Immature natural killer cell (primary cell): Measurements from ENCODE around the gene ZBTB49. TPM values are rescaled to one million over a fixed set of nuclear protein-coding genes. Genes with fewer than 3 reads are reported as not detected.
A peak's percentile ranks its signal among the peaks of the same experiment; 100 is the strongest.
"Not testable (repeated sequence)": the region's sequence is repeated elsewhere in the genome, so short reads cannot be mapped to it uniquely, and the experiment has no call there.

Experiments
- DNase-seq, 3 donors: peaks; one replicate each; pipeline ENCODE4 v3.0.0; 2022; ENCODE audit warnings: mixed read lengths in 1 of 3
- H3K27ac Mint-ChIP-seq, 6 donors: one replicate each; pipeline ENCODE4 v1.8.0; 2020; ENCODE audit warnings: mixed read lengths in 6 of 6, mild to moderate bottlenecking in 5 of 6, inconsistent platforms in 4 of 6, moderate library complexity in 3 of 6
- H3K27me3 Mint-ChIP-seq, 3 donors: one replicate each; pipeline ENCODE4 v1.8.0; 2020 to 2021; ENCODE audit warnings: low read depth in 3 of 3, mild to moderate bottlenecking in 3 of 3, mixed read lengths in 3 of 3, moderate library complexity in 3 of 3, inconsistent platforms in 1 of 3
- H3K36me3 Mint-ChIP-seq, 3 donors: one replicate each; pipeline ENCODE4 v1.8.0; 2020; ENCODE audit warnings: mixed read lengths in 3 of 3, inconsistent platforms in 2 of 3, mild to moderate bottlenecking in 2 of 3
- H3K4me1 Mint-ChIP-seq, 2 donors: one replicate each; pipeline ENCODE4 v1.8.0; 2020; ENCODE audit warnings: inconsistent platforms in 2 of 2, mild to moderate bottlenecking in 2 of 2, mixed read lengths in 2 of 2, moderate library complexity in 1 of 2
- H3K4me3 Mint-ChIP-seq, 5 donors: one replicate each; pipeline ENCODE4 v1.8.0; 2020; ENCODE audit warnings: mild to moderate bottlenecking in 5 of 5, mixed read lengths in 5 of 5, inconsistent platforms in 3 of 5, moderate library complexity in 3 of 5
- H3K9me3 Mint-ChIP-seq, 6 donors: one replicate each; pipeline ENCODE4 v1.8.0; 2020; ENCODE audit warnings: mild to moderate bottlenecking in 6 of 6, mixed read lengths in 6 of 6, inconsistent platforms in 4 of 6, moderate library complexity in 3 of 6
- polyA plus RNA-seq, 3 donors: library from polyadenylated mRNA; unstranded; fragments of 300-500 nt; fragmentation: Illumina TruSeq; gene quantifications; one replicate each; pipeline ENCODE4 v1.2.3, GENCODE V29; 2021

Gene ZBTB49
- polyA plus RNA-seq: 1 to 10 TPM; 3.2 to 6.9 (median 4.6) TPM

- Mint-ChIP-seq H3K4me1 (peaks cover 58 to 78% of the 10 kb centered on the region in 2 donors), H3K27me3 (peaks cover 5 to 10% (median 6%) of the 10 kb centered on the region in 3 donors), H3K4me3 (peak within 1 kb of the TSS; percentile 94 to 98 (median 96))
These were observed at the start of gene ZBTB49, which contains the start of gene LYAR for GRCh38 chr4:4289941-4290850. Gene ZBTB49, plus strand, starts transcription at chr4:4290251. Its CDS starts 9,695 bp downstream, at chr4:4299946. Gene LYAR, minus strand, starts transcription at chr4:4290154. Its CDS starts 6,412 bp downstream, at chr4:4283742.

GRCh38 chr4:4245172-4245571 is 44.9 kb upstream of the ZBTB49 start:
- H3K27ac Mint-ChIP-seq: no peak overlapping the region
- H3K9me3 Mint-ChIP-seq: no peaks in the 10 kb centered on the region
- peaks cover 31 to 38% of the 10 kb centered on the region in 2 donors for H3K4me1 Mint-ChIP-seq
- peaks cover 2 to 11% (median 4%) of the 10 kb centered on the region in 3 donors for H3K27me3 Mint-ChIP-seq
- H3K36me3 Mint-ChIP-seq: peaks cover 13 to 30% (median 23%) of the 10 kb centered on the region in 3 donors
- no peak overlapping the region for H3K4me3 Mint-ChIP-seq
- DNase-seq: no peak

More at GRCh38 chr4:4289941-4290850, at the start of gene ZBTB49, which contains the start of gene LYAR:
- Mint-ChIP-seq H3K36me3 (peaks cover 13 to 18% (median 16%) of the 10 kb centered on the region in 3 donors), H3K27ac (peak within 1 kb of the TSS; percentile 83 to 96 (median 94)), H3K9me3 (no peaks in the 10 kb centered on the region)
- DNase-seq: peak; percentile 97 to 98 (median 98)

GRCh38 chr4:4247696-4248028 is 42.4 kb upstream of the ZBTB49 start:
- peaks cover 29 to 38% of the 10 kb centered on the region in 2 donors for H3K4me1 Mint-ChIP-seq
- H3K36me3 Mint-ChIP-seq: peaks cover 7 to 16% (median 14%) of the 10 kb centered on the region in 3 donors
- peak overlapping the region; percentile 93 to 99 (median 96) for H3K4me3 Mint-ChIP-seq
- H3K9me3 Mint-ChIP-seq: no peaks in the 10 kb centered on the region
- H3K27me3 Mint-ChIP-seq: peaks cover 4 to 11% (median 5%) of the 10 kb centered on the region in 3 donors
- no peak for DNase-seq
- peak overlapping the region; percentile 97 to 99 (median 98) for H3K27ac Mint-ChIP-seq

GRCh38 chr4:4248029-4248884 is 41.8 kb upstream of the ZBTB49 start, which contains the start of gene TMEM128:
Gene TMEM128, minus strand, starts transcription at chr4:4248223. Its CDS starts 21 bp downstream, at chr4:4248202.
- Mint-ChIP-seq H3K4me3 (peak within 1 kb of the TSS; percentile 93 to 99 (median 96)), H3K4me1 (peaks cover 29 to 38% of the 10 kb centered on the region in 2 donors), H3K27me3 (peaks cover 4 to 11% (median 5%) of the 10 kb centered on the region in 3 donors), H3K27ac (peak within 1 kb of the TSS; percentile 97 to 99 (median 98)), H3K9me3 (no peaks in the 10 kb centered on the region), H3K36me3 (peaks cover 6 to 15% (median 13%) of the 10 kb centered on the region in 3 donors)
- peak; percentile 89 to 92 (median 90) for DNase-seq

GRCh38 chr4:4248885-4249203 is 41.2 kb upstream of the ZBTB49 start:
- Mint-ChIP-seq H3K27me3 (peaks cover 4 to 11% (median 5%) of the 10 kb centered on the region in 3 donors), H3K9me3 (no peaks in the 10 kb centered on the region), H3K36me3 (peaks cover under 1 to 9% (median 8%) of the 10 kb centered on the region in 3 donors), H3K4me3 (peak overlapping the region; percentile 93 to 99 (median 96)), H3K27ac (peak overlapping the region; percentile 97 to 99 (median 98)), H3K4me1 (peaks cover 26 to 32% of the 10 kb centered on the region in 2 donors)
- no peak for DNase-seq

- not testable (repeated sequence) for H3K36me3 Mint-ChIP-seq
- H3K27ac Mint-ChIP-seq: peak overlapping the region; percentile 97 to 99 (median 98)
These were observed 40.7 kb upstream of the ZBTB49 start for GRCh38 chr4:4249342-4249741.

GRCh38 chr4:4249866-4250265 is 40.2 kb upstream of the ZBTB49 start:
- peaks cover 5 to 11% (median 6%) of the 10 kb centered on the region in 3 donors for H3K27me3 Mint-ChIP-seq

More at GRCh38 chr4:4249342-4249741, 40.7 kb upstream of the ZBTB49 start:
- Mint-ChIP-seq H3K27me3 (peaks cover 5 to 11% (median 6%) of the 10 kb centered on the region in 3 donors), H3K4me1 (peaks cover 26 to 31% of the 10 kb centered on the region in 2 donors), H3K4me3 (peak overlapping the region in 4 of 5 donors; percentile 27 to 96 (median 81))
- H3K9me3 Mint-ChIP-seq, DNase-seq: not testable (repeated sequence)

GRCh38 chr4:4254199-4254598 is 35.9 kb upstream of the ZBTB49 start:
- peaks cover under 1 to 2% of the 10 kb centered on the region in 2 donors for H3K4me1 Mint-ChIP-seq
- H3K4me3 Mint-ChIP-seq: no peak overlapping the region
- H3K27ac Mint-ChIP-seq: no peak overlapping the region
- no peaks in the 10 kb centered on the region for H3K36me3 Mint-ChIP-seq
- H3K9me3 Mint-ChIP-seq: peaks cover 0 to 2% (median 0%) of the 10 kb centered on the region in 6 donors
- DNase-seq: no peak
- H3K27me3 Mint-ChIP-seq: peaks cover 0 to 8% (median 5%) of the 10 kb centered on the region in 3 donors

More at GRCh38 chr4:4249866-4250265, 40.2 kb upstream of the ZBTB49 start:
- peaks cover 0 to 7% (median 5%) of the 10 kb centered on the region in 3 donors for H3K36me3 Mint-ChIP-seq
- H3K4me1 Mint-ChIP-seq: peaks cover 26 to 31% of the 10 kb centered on the region in 2 donors
- DNase-seq: no peak
- peak overlapping the region; percentile 5 to 57 (median 48) for H3K4me3 Mint-ChIP-seq
- peak overlapping the region in 5 of 6 donors; percentile 2 to 76 (median 73) for H3K27ac Mint-ChIP-seq
- H3K9me3 Mint-ChIP-seq: no peaks in the 10 kb centered on the region

- peaks cover 0 to 2% (median 0%) of the 10 kb centered on the region in 6 donors for H3K9me3 Mint-ChIP-seq
- H3K27me3 Mint-ChIP-seq: peaks cover 0 to 8% (median 5%) of the 10 kb centered on the region in 3 donors
- no peak overlapping the region for H3K4me3 Mint-ChIP-seq
These were observed 35.4 kb upstream of the ZBTB49 start for GRCh38 chr4:4254666-4255065.

GRCh38 chr4:4256799-4257198 is 33.3 kb upstream of the ZBTB49 start:
- no peak overlapping the region for H3K4me3 Mint-ChIP-seq
- H3K27ac Mint-ChIP-seq: no peak overlapping the region
- H3K36me3 Mint-ChIP-seq: no peaks in the 10 kb centered on the region
- peaks cover 0 to 2% (median 0%) of the 10 kb centered on the region in 6 donors for H3K9me3 Mint-ChIP-seq
- peaks cover 13 to 15% of the 10 kb centered on the region in 2 donors for H3K4me1 Mint-ChIP-seq
- H3K27me3 Mint-ChIP-seq: peaks cover 0 to 5% (median 5%) of the 10 kb centered on the region in 3 donors
- DNase-seq: no peak

More at GRCh38 chr4:4254666-4255065, 35.4 kb upstream of the ZBTB49 start:
- Mint-ChIP-seq H3K27ac (no peak overlapping the region), H3K4me1 (no peaks in the 10 kb centered on the region), H3K36me3 (no peaks in the 10 kb centered on the region)
- no peak for DNase-seq

- H3K27me3 Mint-ChIP-seq, DNase-seq, H3K27ac Mint-ChIP-seq, H3K36me3 Mint-ChIP-seq, H3K9me3 Mint-ChIP-seq, H3K4me3 Mint-ChIP-seq: not testable (repeated sequence)
- H3K4me1 Mint-ChIP-seq: peaks cover 13 to 19% of the 10 kb centered on the region in 2 donors
These were observed 32.3 kb upstream of the ZBTB49 start for GRCh38 chr4:4257705-4258104.

GRCh38 chr4:4259484-4260100 is 30.5 kb upstream of the ZBTB49 start:
- no peaks in the 10 kb centered on the region for H3K36me3 Mint-ChIP-seq
- peaks cover 0 to 2% (median 0%) of the 10 kb centered on the region in 6 donors for H3K9me3 Mint-ChIP-seq
- H3K27me3 Mint-ChIP-seq: peaks cover 2 to 5% (median 3%) of the 10 kb centered on the region in 3 donors
- peak overlapping the region in 2 of 6 donors; percentile 62 to 83 for H3K27ac Mint-ChIP-seq
- no peak overlapping the region for H3K4me3 Mint-ChIP-seq
- no peak for DNase-seq
- peaks cover 13 to 32% of the 10 kb centered on the region in 2 donors for H3K4me1 Mint-ChIP-seq
